ENCODE data around the gene NIPBL. TPM values are rescaled to one million over a fixed set of nuclear protein-coding genes. Genes with fewer than 3 reads are reported as not detected.
"Not testable (repeated sequence)": the region's sequence is repeated elsewhere in the genome, so short reads cannot be mapped to it uniquely, and the experiment has no call there.

Gene NIPBL
- total RNA-seq: 46.8 TPM
- long read RNA-seq, partial matches to known transcripts: 16 of 25 reads
- long read RNA-seq, other reads (novel, unspliced or antisense): 8 of 25 reads

GRCh38 chr5:36876299-36876964 is at the start of gene NIPBL:
TSS of gene NIPBL (plus strand) at chr5:36876769. CDS start at chr5:36953697, 76,928 bp downstream.
- intact Hi-C loops (cut with DNase I): loop anchor here (5.0 to 10.0 kb wide), 3 partner anchors 71 to 498 kb away; partner anchors contain the start of genes NUP155 and WDR70

GRCh38 chr5:36832274-36832673 is 44.3 kb upstream of the NIPBL start:
- intact Hi-C loops (cut with DNase I): no loop called here
- no peak for DNase-seq (ENCODE audit: low spot score)

More at GRCh38 chr5:36876299-36876964, at the start of gene NIPBL:
- DNase-seq (ENCODE audit: low spot score): peak; percentile 96

- intact Hi-C loops (cut with DNase I): no loop called here
- no peak for DNase-seq (ENCODE audit: low spot score)
These were observed 39.7 kb upstream of the NIPBL start for GRCh38 chr5:36836831-36837230.

GRCh38 chr5:36839489-36840476 is 36.8 kb upstream of the NIPBL start:
- intact Hi-C loops (cut with DNase I): no loop called here
- no peak for DNase-seq (ENCODE audit: low spot score)

GRCh38 chr5:36841677-36842076 is 34.9 kb upstream of the NIPBL start:
- DNase-seq (ENCODE audit: low spot score): no peak
- intact Hi-C loops (cut with DNase I): no loop called here

- DNase-seq (ENCODE audit: low spot score): no peak
- intact Hi-C loops (cut with DNase I): no loop called here
These were observed 34.5 kb upstream of the NIPBL start for GRCh38 chr5:36842087-36842486.

GRCh38 chr5:36844305-36844704 is 32.3 kb upstream of the NIPBL start:
- intact Hi-C loops (cut with DNase I): no loop called here
- no peak for DNase-seq (ENCODE audit: low spot score)

GRCh38 chr5:36848545-36848944 is 28.0 kb upstream of the NIPBL start:
- DNase-seq (ENCODE audit: low spot score); intact Hi-C loops (cut with DNase I): not testable (repeated sequence)

- intact Hi-C loops (cut with DNase I); DNase-seq (ENCODE audit: low spot score): not testable (repeated sequence)
These were observed 23.7 kb upstream of the NIPBL start for GRCh38 chr5:36852903-36853302.

GRCh38 chr5:36854402-36855140 is 22.0 kb upstream of the NIPBL start:
- intact Hi-C loops (cut with DNase I): no loop called here
- no peak for DNase-seq (ENCODE audit: low spot score)

- DNase-seq (ENCODE audit: low spot score): no peak
- intact Hi-C loops (cut with DNase I): no loop called here
These were observed 21.5 kb upstream of the NIPBL start for GRCh38 chr5:36855141-36855495.

- intact Hi-C loops (cut with DNase I): no loop called here
- DNase-seq (ENCODE audit: low spot score): no peak
These were observed 14.7 kb upstream of the NIPBL start for GRCh38 chr5:36861871-36862270.

GRCh38 chr5:36870399-36871040 is 6.0 kb upstream of the NIPBL start:
- intact Hi-C loops (cut with DNase I): loop anchor here (5.0 to 10.0 kb wide), 2 partner anchors 128 to 504 kb away; partner anchors contain the start of genes NUP155 and WDR70
- DNase-seq (ENCODE audit: low spot score): no peak

- no peak for DNase-seq (ENCODE audit: low spot score)
- intact Hi-C loops (cut with DNase I): loop anchor here (5.0 to 10.0 kb wide), 2 partner anchors 132 to 500 kb away; partner anchors contain the start of genes NUP155 and WDR70
These were observed 2.1 kb upstream of the NIPBL start for GRCh38 chr5:36874465-36874864.

- intact Hi-C loops (cut with DNase I): loop anchor here (5.0 to 10.0 kb wide), 3 partner anchors 72 to 500 kb away; partner anchors contain the start of genes NUP155 and WDR70
These were observed 1.3 kb upstream of the NIPBL start for GRCh38 chr5:36875051-36875789.

GRCh38 chr5:36875790-36876298 is 725 bp upstream of the NIPBL start:
- intact Hi-C loops (cut with DNase I): loop anchor here (5.0 to 10.0 kb wide), 3 partner anchors 71 to 499 kb away; partner anchors contain the start of genes NUP155 and WDR70
- DNase-seq (ENCODE audit: low spot score): peak; percentile 92

More at GRCh38 chr5:36875051-36875789, 1.3 kb upstream of the NIPBL start:
- no peak for DNase-seq (ENCODE audit: low spot score)

GRCh38 chr5:36876965-36877666 is 547 bp downstream of the NIPBL start:
- intact Hi-C loops (cut with DNase I): loop anchor here (5.0 to 10.0 kb wide), 3 partner anchors 70 to 498 kb away; partner anchors contain the start of genes NUP155 and WDR70

More at GRCh38 chr5:36876965-36877666, 547 bp downstream of the NIPBL start:
- DNase-seq (ENCODE audit: low spot score): peak; percentile 85
